ENCODE measurements around the gene ARVCF.

ARVCF gene

GRCh38 chr22:20054485-20054884 is 37.9 kb upstream of the ARVCF start:
- DNase-seq (ENCODE audit: insufficient read length, low spot score), result no peak
- FAIRE-seq, result no peak

GRCh38 chr22:20054034-20054427 is 37.4 kb upstream of the ARVCF start:
- no peak for DNase-seq (ENCODE audit: insufficient read length, low spot score)
- no peak for FAIRE-seq

- DNase-seq (ENCODE audit: insufficient read length, low spot score) (no peak), FAIRE-seq (no peak)
Measured at GRCh38 chr22:20053407-20054033, 36.9 kb upstream of the ARVCF start.

GRCh38 chr22:20052309-20053259 is 36.0 kb upstream of the ARVCF start:
- no peak for FAIRE-seq
- DNase-seq (ENCODE audit: insufficient read length, low spot score), result no peak

- no peak for FAIRE-seq
- no peak for DNase-seq (ENCODE audit: insufficient read length, low spot score)
Measured at GRCh38 chr22:20051927-20052308, 35.3 kb upstream of the ARVCF start.

DNA sequence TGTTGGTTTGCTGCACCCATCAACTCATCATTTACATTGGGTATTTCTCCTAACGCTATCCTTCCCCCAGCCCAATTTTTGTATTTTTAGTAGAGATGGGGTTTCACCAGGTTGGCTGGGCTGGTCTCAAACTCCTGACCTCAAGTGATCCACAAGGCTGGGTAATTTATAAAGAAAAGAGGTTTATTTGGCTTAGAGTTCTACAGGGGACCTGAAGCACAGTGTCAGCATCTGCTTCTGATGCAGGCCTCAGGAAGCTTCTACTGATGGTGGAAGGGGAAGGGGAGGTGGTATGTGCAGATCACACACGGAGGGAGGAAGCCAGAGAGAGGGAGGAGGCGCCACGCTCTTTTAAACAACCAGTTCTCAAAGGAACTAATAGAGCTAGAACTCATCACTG is 30.1 kb upstream of the ARVCF start:
- no peak for FAIRE-seq
- DNase-seq (ENCODE audit: insufficient read length, low spot score), result no peak

DNA sequence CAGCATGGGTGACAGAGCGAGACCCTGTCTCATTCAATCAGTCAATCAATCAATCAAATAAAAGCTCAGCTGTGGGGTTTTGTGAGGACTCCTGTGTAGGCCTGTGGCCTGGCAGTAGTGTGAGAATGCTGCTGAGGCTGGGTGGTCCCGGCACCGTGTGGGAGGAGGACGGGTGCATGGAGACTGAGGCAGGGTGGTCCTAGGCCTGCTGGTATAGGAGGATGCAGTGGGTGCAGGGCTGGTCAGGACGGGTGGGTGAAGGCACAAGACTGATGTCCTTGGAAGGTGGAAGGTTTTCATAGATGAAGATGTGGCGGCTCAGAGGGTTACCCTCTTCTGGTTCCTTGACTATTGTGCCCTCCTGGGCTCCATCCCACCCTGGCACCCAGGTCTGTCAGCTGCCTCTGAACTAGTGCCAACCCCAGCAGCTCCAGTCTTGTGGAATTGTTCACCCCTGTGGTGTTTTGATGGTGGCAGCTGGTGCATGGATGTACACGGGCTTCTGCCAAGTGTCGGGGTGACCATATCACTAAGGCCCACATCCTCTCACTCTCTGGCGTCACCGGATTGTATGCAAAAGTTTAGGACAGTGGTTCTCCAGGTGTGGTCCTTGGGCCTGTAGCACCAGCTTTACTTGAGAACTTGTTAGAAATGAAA is 28.0 kb upstream of the ARVCF start:
- no peak for DNase-seq (ENCODE audit: insufficient read length, low spot score)

DNA sequence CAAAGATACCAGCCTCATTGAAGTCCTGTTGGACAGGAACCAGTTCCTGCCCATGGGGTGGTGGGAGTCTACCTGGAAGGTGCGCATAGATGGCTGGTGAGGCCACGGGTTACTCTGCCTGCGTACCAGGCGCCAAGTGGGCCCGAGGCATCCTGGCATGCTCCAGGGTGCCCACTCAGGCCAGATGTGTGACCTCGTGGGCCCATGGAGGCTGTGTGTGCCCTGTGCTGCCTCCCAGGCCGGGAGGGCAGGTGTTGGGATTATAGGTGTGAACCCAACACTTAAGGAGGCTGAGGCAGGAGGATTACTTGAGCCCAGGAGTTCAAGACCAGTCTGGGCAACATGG is 27.3 kb upstream of the ARVCF start:
- FAIRE-seq, result no peak
- no peak for DNase-seq (ENCODE audit: insufficient read length, low spot score)

More for the DNA sequence above, 28.0 kb upstream of the ARVCF start:
- FAIRE-seq, result no peak

GRCh38 chr22:20043057-20043996 is 26.7 kb upstream of the ARVCF start:
- DNase-seq (ENCODE audit: insufficient read length, low spot score) (no peak), FAIRE-seq (no peak)

DNA sequence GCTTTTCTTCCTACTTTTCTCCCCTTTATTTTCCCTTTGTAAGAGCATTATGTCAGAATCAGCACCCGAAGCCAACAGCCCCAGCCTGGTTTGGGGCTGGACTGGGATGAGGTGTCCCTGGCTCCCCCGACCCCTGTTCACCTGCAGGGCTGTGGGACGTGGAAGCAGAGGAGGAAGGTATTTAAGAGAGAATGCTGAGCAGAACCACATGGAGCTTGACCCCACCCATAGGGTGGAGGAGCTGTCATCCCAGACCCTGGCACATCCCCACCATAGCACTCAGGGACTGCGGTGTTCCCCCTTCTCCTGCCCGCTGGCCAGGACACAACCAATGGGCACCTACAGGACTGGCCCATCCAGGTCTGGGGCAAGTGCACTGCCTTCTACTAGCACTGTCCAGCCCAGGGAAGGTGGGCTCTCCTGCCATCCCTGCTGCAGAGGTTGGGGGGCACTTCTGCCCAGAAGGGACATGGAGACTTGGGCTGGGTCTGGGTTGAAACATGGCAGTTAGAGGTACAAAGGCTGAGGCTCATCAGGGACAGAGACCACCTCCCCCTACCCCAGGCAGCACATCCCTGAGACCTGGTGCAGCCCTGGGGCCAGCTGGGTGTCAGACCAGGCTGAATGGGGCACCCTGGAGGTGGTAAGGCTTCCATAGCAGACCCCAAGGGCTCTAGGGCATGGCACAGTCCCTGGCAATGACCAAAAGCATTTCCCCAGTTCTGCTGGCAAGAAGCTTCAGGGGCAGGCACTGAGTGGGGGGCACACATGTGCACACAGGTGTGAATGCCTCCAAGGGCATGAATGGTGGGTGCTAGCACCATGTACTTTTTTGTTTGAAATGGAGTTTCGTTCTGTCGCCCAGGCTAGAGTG is 23.9 kb upstream of the ARVCF start:
- FAIRE-seq (no peak), DNase-seq (ENCODE audit: insufficient read length, low spot score) (no peak)

DNA sequence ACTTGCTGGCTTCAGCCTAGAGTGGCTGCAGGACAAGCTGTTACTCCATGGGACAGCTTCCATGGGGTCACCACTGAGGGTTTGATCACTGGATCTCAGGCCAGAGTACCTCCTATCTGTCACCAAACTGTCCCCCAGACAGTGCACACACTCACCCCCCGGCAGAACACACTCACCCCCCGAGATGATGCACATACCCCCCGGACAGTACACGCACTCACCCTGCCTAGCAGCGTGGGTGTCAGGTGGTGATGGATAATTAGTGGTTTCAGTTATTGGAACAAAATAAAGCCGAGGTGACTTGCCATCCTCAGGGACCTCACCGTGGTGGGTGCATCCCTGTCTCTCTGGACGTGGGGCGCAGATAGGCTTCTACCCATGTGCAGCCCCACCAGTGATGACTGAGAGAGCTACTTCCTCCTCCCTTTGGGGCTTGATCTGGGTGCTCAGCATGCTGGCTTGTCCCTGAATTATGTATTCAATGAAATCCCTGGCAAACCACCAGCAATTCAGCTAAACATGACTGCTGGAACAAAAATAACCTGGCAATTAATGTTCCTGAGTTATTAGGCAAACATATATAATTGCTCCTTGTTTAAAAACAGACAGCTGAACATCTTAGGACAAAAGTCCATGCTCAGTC is 23.2 kb upstream of the ARVCF start:
- FAIRE-seq, result no peak
- no peak for DNase-seq (ENCODE audit: insufficient read length, low spot score)

GRCh38 chr22:20038574-20038973 is 22.0 kb upstream of the ARVCF start:
- FAIRE-seq, result no peak
- no peak for DNase-seq (ENCODE audit: insufficient read length, low spot score)

GRCh38 chr22:20037419-20037818 is 20.8 kb upstream of the ARVCF start:
- DNase-seq (ENCODE audit: insufficient read length, low spot score) (no peak), FAIRE-seq (no peak)

DNA sequence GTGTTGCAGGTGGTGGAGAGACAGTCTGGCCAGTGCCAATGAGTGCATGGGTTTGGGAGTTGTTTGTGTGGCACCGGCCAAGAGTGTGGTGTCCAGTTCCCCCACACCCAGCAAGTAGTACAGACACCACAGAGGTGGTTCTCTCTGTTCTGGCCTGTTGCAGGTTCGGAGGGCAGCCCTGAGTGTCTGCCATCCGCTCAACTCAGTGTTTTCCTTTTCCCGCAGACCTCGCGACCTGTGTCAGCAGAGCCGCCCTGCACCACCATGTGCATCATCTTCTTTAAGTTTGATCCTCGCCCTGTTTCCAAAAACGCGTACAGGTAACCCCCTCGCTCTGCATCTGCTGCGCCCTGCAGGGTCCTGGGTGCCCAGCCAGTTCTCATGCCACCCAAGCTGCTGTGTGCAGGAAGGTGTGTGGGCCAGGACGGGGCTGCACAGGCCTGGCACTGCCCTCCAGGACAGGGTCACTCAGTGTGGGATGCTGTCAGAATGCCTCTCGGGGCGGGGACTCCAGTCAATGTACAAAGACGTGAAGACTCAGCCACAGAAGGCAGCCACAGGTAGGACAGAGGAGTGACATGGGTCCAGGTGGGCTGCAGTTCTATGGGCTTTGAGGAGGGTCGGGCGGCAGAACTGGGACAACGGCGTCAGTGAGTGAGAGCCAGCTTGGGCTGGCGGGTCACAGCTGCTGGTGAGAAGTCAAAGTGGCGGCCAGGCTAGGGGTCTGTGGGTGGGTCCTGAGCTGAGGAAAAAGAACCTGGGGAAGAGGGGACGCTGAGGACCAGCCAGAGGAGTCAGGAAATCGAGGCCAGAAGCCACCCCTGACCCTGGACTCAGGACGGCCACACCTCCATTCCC is 20.1 kb upstream of the ARVCF start:
- no peak for FAIRE-seq
- DNase-seq (ENCODE audit: insufficient read length, low spot score), result no peak

DNA sequence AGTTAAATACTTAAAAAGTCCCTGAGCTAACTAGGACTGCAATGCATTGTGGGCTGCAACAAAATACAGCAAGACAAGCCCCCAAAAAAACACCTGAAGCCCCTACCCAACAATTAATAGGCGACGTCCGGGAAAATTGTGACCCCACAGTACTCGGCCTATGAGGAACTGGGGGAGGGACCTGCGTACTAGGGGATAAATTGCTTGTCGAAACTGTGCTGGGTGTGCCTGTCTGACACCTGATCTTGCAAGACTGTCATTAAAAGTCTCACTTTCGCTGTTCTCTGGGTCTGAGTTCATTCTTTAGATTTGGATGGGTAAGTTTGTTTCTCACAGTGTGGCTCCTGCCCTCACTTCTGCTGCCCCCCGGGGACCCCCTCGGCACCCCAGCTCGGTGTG is 19.5 kb upstream of the ARVCF start:
- DNase-seq (ENCODE audit: insufficient read length, low spot score) (no peak), FAIRE-seq (no peak)

- FAIRE-seq (no peak), DNase-seq (ENCODE audit: insufficient read length, low spot score) (no peak)
Measured at GRCh38 chr22:20035375-20036083, 18.9 kb upstream of the ARVCF start.

DNA sequence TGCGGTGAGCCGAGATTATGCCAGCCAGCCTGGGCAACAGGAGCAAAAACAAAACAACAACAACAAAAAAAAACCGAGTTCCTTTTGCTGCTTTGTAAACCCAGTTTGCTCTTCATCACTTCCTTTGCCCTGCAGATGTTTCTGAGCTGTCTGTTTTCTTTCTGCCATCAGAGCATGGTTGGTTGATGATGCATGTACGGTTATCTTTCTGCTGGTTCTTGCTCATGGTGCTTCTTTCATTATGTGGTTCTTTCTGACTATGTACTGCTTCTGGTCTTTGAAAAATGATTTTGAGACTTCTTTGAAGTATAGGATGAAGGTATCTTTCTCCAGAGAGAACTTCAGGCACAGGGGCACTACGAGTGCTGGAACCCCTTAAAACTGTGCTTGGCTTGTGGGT is 17.5 kb upstream of the ARVCF start:
- DNase-seq (ENCODE audit: insufficient read length, low spot score) (no peak), FAIRE-seq (no peak)

Measured in HTR-8/SVneo (cell line).